Breast epithelium (tissue), 3 donors: ENCODE data around the gene CGB7.
"Not testable (repeated sequence)": the region's sequence is repeated elsewhere in the genome, so short reads cannot be mapped to it uniquely, and the experiment has no call there.

Experiments used
- POLR2A ChIP-seq: fragments of 450-650 bp; IDR thresholded peaks from one replicate; pipeline ENCODE4 v1.6.1; 2016; ENCODE audit warnings: antibody characterized with exemption, mild to moderate bottlenecking, moderate library complexity
- POLR2AphosphoS5 ChIP-seq, 3 donors: sonication (generic); formaldehyde crosslinking; IDR thresholded peaks; one replicate each; pipeline ENCODE4 v1.6.1; 2017; ENCODE audit warnings: antibody characterized with exemption in 3 of 3
- TF ChIP-seq, protein P1 (sequence below), 3 donors: fragments of 450-650 bp; IDR thresholded peaks; one replicate each; pipeline ENCODE4 v1.5.1; 2016 to 2017; ENCODE audit warnings: antibody characterized with exemption in 3 of 3, mild to moderate bottlenecking in 3 of 3, moderate library complexity in 3 of 3

DNA sequence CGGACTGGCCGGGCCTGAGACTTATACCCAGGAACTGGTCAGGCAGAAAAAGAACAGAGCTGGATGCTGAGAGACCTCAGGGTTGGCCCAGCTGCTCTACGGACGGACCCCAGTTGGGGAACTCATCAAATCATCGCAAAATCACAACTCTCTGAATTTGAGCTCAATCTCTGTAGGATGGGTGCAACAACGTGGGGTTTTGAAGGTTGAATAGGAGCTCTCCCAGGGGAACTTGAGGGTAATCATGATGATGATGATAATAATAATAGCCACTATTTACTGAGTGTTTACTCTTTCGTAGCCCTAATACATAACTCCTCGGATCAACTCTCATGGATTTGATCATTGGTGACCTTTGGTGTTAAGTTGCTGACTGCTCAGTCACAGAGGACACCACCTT lies 27.2 kb downstream of the CGB7 start:
- TF ChIP-seq, protein P1, sequence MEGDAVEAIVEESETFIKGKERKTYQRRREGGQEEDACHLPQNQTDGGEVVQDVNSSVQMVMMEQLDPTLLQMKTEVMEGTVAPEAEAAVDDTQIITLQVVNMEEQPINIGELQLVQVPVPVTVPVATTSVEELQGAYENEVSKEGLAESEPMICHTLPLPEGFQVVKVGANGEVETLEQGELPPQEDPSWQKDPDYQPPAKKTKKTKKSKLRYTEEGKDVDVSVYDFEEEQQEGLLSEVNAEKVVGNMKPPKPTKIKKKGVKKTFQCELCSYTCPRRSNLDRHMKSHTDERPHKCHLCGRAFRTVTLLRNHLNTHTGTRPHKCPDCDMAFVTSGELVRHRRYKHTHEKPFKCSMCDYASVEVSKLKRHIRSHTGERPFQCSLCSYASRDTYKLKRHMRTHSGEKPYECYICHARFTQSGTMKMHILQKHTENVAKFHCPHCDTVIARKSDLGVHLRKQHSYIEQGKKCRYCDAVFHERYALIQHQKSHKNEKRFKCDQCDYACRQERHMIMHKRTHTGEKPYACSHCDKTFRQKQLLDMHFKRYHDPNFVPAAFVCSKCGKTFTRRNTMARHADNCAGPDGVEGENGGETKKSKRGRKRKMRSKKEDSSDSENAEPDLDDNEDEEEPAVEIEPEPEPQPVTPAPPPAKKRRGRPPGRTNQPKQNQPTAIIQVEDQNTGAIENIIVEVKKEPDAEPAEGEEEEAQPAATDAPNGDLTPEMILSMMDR (IDR thresholded peaks at IDR 0.05): not testable (repeated sequence)
- TF ChIP-seq POLR2A; POLR2AphosphoS5 (IDR thresholded peaks at IDR 0.05): not testable (repeated sequence)
